Stimulated activated CD8-positive, alpha-beta memory T cell treated with anti-CD3 and anti-CD28 coated beads, Interleukin-4, amount 100 ng/mL, for 24 hours (primary cell): Measurements from ENCODE around the gene C4orf17.
A peak's percentile ranks its signal among the peaks of the same experiment; 100 is the strongest.
"Not testable (repeated sequence)": the region's sequence is repeated elsewhere in the genome, so short reads cannot be mapped to it uniquely, and the experiment has no call there.

ENCODE experiments used
- DNase-seq: peaks from one replicate; pipeline ENCODE4 v3.0.0-alpha.2; 2020; ENCODE audit warnings: low read depth

The C4orf17 gene

GRCh38 chr4:99510721-99511120 is at the start of gene C4orf17:
Gene C4orf17 (plus strand): TSS chr4:99511021. CDS start chr4:99513082, 2,061 bp downstream.
- DNase-seq = no peak

- no peak for DNase-seq
Measured at GRCh38 chr4:99461623-99462401, 49.0 kb upstream of the C4orf17 start.

GRCh38 chr4:99462875-99463464 is 47.9 kb upstream of the C4orf17 start:
- DNase-seq = peak; percentile 4

GRCh38 chr4:99463566-99463965 is 47.3 kb upstream of the C4orf17 start:
- DNase-seq = no peak

GRCh38 chr4:99467887-99468286 is 42.9 kb upstream of the C4orf17 start:
- no peak for DNase-seq

- no peak for DNase-seq
Measured at GRCh38 chr4:99468889-99469288, 41.9 kb upstream of the C4orf17 start.

- DNase-seq = no peak
Measured at GRCh38 chr4:99471349-99471748, 39.5 kb upstream of the C4orf17 start.

GRCh38 chr4:99471896-99472295 is 38.9 kb upstream of the C4orf17 start:
- DNase-seq = no peak

- DNase-seq = no peak
Measured at GRCh38 chr4:99473131-99473530, 37.7 kb upstream of the C4orf17 start.

GRCh38 chr4:99483636-99484035 is 27.2 kb upstream of the C4orf17 start:
- no peak for DNase-seq

- DNase-seq = no peak
Measured at GRCh38 chr4:99485212-99485611, 25.6 kb upstream of the C4orf17 start.

GRCh38 chr4:99486648-99487047 is 24.2 kb upstream of the C4orf17 start:
- DNase-seq = not testable (repeated sequence)

GRCh38 chr4:99490286-99490685 is 20.5 kb upstream of the C4orf17 start:
- no peak for DNase-seq

- DNase-seq = no peak
Measured at GRCh38 chr4:99504804-99505502, 5.9 kb upstream of the C4orf17 start.

- DNase-seq = no peak
Measured at GRCh38 chr4:99506781-99507180, 4.0 kb upstream of the C4orf17 start.

- DNase-seq = no peak
Measured at GRCh38 chr4:99507349-99507748, 3.5 kb upstream of the C4orf17 start.

- no peak for DNase-seq
Measured at GRCh38 chr4:99507762-99508161, 3.1 kb upstream of the C4orf17 start.

GRCh38 chr4:99518601-99519295 is 7.9 kb downstream of the C4orf17 start:
- DNase-seq = no peak

- DNase-seq = no peak
Measured at GRCh38 chr4:99529228-99529627, 18.4 kb downstream of the C4orf17 start.

- no peak for DNase-seq
Measured at GRCh38 chr4:99529956-99530355, 19.1 kb downstream of the C4orf17 start.

GRCh38 chr4:99534699-99535098 is 23.9 kb downstream of the C4orf17 start:
- not testable (repeated sequence) for DNase-seq

GRCh38 chr4:99536271-99536670 is 25.4 kb downstream of the C4orf17 start:
- no peak for DNase-seq
